ENCODE measurements around the gene CHAC2. TPM values are rescaled to one million over a fixed set of nuclear protein-coding genes. Genes with fewer than 3 reads are reported as not detected.

Gene CHAC2
- total RNA-seq, 1 donor = 9.7 TPM

GRCh38 chr2:53802617-53803151 is 35.1 kb downstream of the CHAC2 start:
- TF ChIP-seq CTCF (IDR thresholded peaks at IDR 0.05; ENCODE audit: insufficient read depth, low read length) = no peak
- no peak overlapping the region for H3K4me3 ChIP-seq (ENCODE audit: low read depth, low read length)
- DNase-seq (ENCODE audit: low read depth) = no peak

GRCh38 chr2:53811601-53812000 is 44.0 kb downstream of the CHAC2 start:
- no peak overlapping the region for H3K4me3 ChIP-seq (ENCODE audit: low read depth, low read length)
- DNase-seq (ENCODE audit: low read depth) = no peak
- no peak for TF ChIP-seq CTCF (IDR thresholded peaks at IDR 0.05; ENCODE audit: insufficient read depth, low read length)

- DNase-seq (ENCODE audit: low read depth) = no peak
- no peak for TF ChIP-seq CTCF (IDR thresholded peaks at IDR 0.05; ENCODE audit: insufficient read depth, low read length)
- no peak overlapping the region for H3K4me3 ChIP-seq (ENCODE audit: low read depth, low read length)
Observed at GRCh38 chr2:53813151-53813550, 45.5 kb downstream of the CHAC2 start.

- no peak for TF ChIP-seq CTCF (IDR thresholded peaks at IDR 0.05; ENCODE audit: insufficient read depth, low read length)
- DNase-seq (ENCODE audit: low read depth) = no peak
- no peak overlapping the region for H3K4me3 ChIP-seq (ENCODE audit: low read depth, low read length)
Observed at GRCh38 chr2:53818854-53819435, 51.3 kb downstream of the CHAC2 start.

GRCh38 chr2:53819634-53820033 is 52.0 kb downstream of the CHAC2 start:
- TF ChIP-seq CTCF (IDR thresholded peaks at IDR 0.05; ENCODE audit: insufficient read depth, low read length) = no peak
- no peak overlapping the region for H3K4me3 ChIP-seq (ENCODE audit: low read depth, low read length)
- no peak for DNase-seq (ENCODE audit: low read depth)

- DNase-seq (ENCODE audit: low read depth) = no peak
- H3K4me3 ChIP-seq (ENCODE audit: low read depth, low read length) = no peak overlapping the region
- TF ChIP-seq CTCF (IDR thresholded peaks at IDR 0.05; ENCODE audit: insufficient read depth, low read length) = no peak
Observed at GRCh38 chr2:53820048-53820447, 52.4 kb downstream of the CHAC2 start.

GRCh38 chr2:53820711-53821110 is 53.1 kb downstream of the CHAC2 start:
- no peak overlapping the region for H3K4me3 ChIP-seq (ENCODE audit: low read depth, low read length)
- no peak for TF ChIP-seq CTCF (IDR thresholded peaks at IDR 0.05; ENCODE audit: insufficient read depth, low read length)
- DNase-seq (ENCODE audit: low read depth) = no peak
